IMR-90 (cell line): Measurements from ENCODE around the gene RFTN2. TPM values are rescaled to one million over a fixed set of nuclear protein-coding genes. Genes with fewer than 3 reads are reported as not detected.

ENCODE experiments used
- ATAC-seq: fragments of 200-7000 bp; cut with Tn5 transposase; 2 replicates; pipeline ENCODE4 v1.9.1; 2020; ENCODE audit warnings: low read depth, mild to moderate bottlenecking, moderate library complexity
- BruUV-seq: library from RNA; stranded (reverse); fragments of 400-500 nt; replicated peaks from 2 replicates; lab custom pipeline; 2021; lab: Mats Ljungman, UMichigan
- CTCF ChIA-PET: fragments of 300-600 bp; formaldehyde crosslinking; extraction: SDS; loops from one replicate; lab custom pipeline; 2021; ENCODE audit warnings: antibody characterized with exemption; lab: Yijun Ruan, JAX
- POLR2A ChIA-PET: fragments of 300-600 bp; sonication (Branson Sonifier 250); formaldehyde crosslinking; loops from one replicate; lab custom pipeline; 2022; ENCODE audit warnings: antibody characterized with exemption; ENCODE audit not compliant: unreplicated experiment; lab: Charles Lee
- DNase-seq: peaks from one replicate; pipeline ENCODE4 v3.0.0; 2013
- H2AFZ ChIP-seq: replicated peaks from 2 replicates; pipeline ENCODE3; 2013; ENCODE audit warnings: low read length, mild to moderate bottlenecking; ENCODE audit not compliant: poor library complexity
- H2AK5ac ChIP-seq: 2 replicates; pipeline ENCODE4 v1.6.1; 2013; ENCODE audit warnings: low read depth, low read length, inconsistent platforms
- H2AK9ac ChIP-seq: replicated peaks from 2 replicates; pipeline ENCODE3; 2013; ENCODE audit warnings: mild to moderate bottlenecking, low read depth, low read length, moderate library complexity; ENCODE audit not compliant: poor library complexity
- H2BK120ac ChIP-seq: 2 replicates; pipeline ENCODE4 v1.6.1; 2013; ENCODE audit warnings: low read depth, low read length, inconsistent platforms
- H2BK15ac ChIP-seq: 3 replicates; pipeline ENCODE4 v1.6.1; 2013; ENCODE audit warnings: low read depth, low read length, inconsistent platforms
- H2BK20ac ChIP-seq: 2 replicates; pipeline ENCODE4 v1.6.1; 2013; ENCODE audit warnings: low read depth, mild to moderate bottlenecking, inconsistent platforms, low read length, moderate library complexity
- H2BK5ac ChIP-seq: 2 replicates; pipeline ENCODE4 v1.6.1; 2013; ENCODE audit warnings: mild to moderate bottlenecking, low read depth, low read length, inconsistent platforms; ENCODE audit not compliant: poor library complexity, severe bottlenecking
- H3K14ac ChIP-seq: replicated peaks from 2 replicates; pipeline ENCODE4 v1.6.1; 2013; ENCODE audit warnings: low read depth, low read length, inconsistent platforms
- H3K18ac ChIP-seq: 2 replicates; pipeline ENCODE4 v1.6.1; 2013; ENCODE audit warnings: low read depth, low read length, control low read depth
- H3K23ac ChIP-seq: 2 replicates; pipeline ENCODE4 v1.6.1; 2013; ENCODE audit warnings: low read depth, low read length, inconsistent platforms
- H3K27ac ChIP-seq: 2 replicates; pipeline ENCODE4 v1.5.1; 2013; ENCODE audit warnings: mild to moderate bottlenecking, control low read depth, low read length; ENCODE audit not compliant: insufficient read depth
- H3K27me3 ChIP-seq: 2 replicates; pipeline ENCODE4 v1.6.1; 2013; ENCODE audit warnings: low read length; ENCODE audit not compliant: control insufficient read depth, insufficient read depth
- H3K36me3 ChIP-seq: 2 replicates; pipeline ENCODE4 v1.6.1; 2013; ENCODE audit warnings: low read length, mixed read lengths; ENCODE audit not compliant: control insufficient read depth, insufficient read depth
- H3K4ac ChIP-seq: 2 replicates; pipeline ENCODE4 v1.6.1; 2013; ENCODE audit warnings: low read depth, low read length, inconsistent platforms
- H3K4me1 ChIP-seq: 2 replicates; pipeline ENCODE4 v1.6.1; 2013; ENCODE audit warnings: low read length, mixed read lengths; ENCODE audit not compliant: control insufficient read depth, insufficient read depth
- H3K4me2 ChIP-seq: 2 replicates; pipeline ENCODE4 v1.6.1; 2013; ENCODE audit warnings: low read depth, mild to moderate bottlenecking, control low read depth, low read length, moderate library complexity
- H3K4me3 ChIP-seq: 2 replicates; pipeline ENCODE4 v1.5.1; 2013; ENCODE audit warnings: low read depth, mild to moderate bottlenecking, control low read depth, low read length, moderate library complexity; ENCODE audit not compliant: insufficient read depth
- H3K56ac ChIP-seq: 2 replicates; pipeline ENCODE4 v1.6.1; 2013; ENCODE audit warnings: low read length, inconsistent platforms; ENCODE audit not compliant: insufficient read depth; ENCODE audit errors: extremely low read depth
- H3K79me1 ChIP-seq, 2 experiments: 2 replicates each; pipeline ENCODE4 v1.6.1; 2013; ENCODE audit warnings: low read length in 2 of 2, inconsistent platforms in 1 of 2, low read depth in 1 of 2
- H3K9ac ChIP-seq: 2 replicates; pipeline ENCODE4 v1.6.1; 2013; ENCODE audit warnings: low read depth, low read length, control low read depth
- H3K9me1 ChIP-seq: 2 replicates; pipeline ENCODE4 v1.6.1; 2013; ENCODE audit warnings: low read length, inconsistent platforms; ENCODE audit not compliant: insufficient read depth
- H3K9me3 ChIP-seq: 2 replicates; pipeline ENCODE4 v1.6.1; 2013; ENCODE audit warnings: low read length; ENCODE audit not compliant: control insufficient read depth, insufficient read depth
- H4K20me1 ChIP-seq: 2 replicates; pipeline ENCODE4 v1.6.1; 2013; ENCODE audit warnings: low read length, inconsistent platforms; ENCODE audit not compliant: insufficient read depth
- H4K5ac ChIP-seq: 2 replicates; pipeline ENCODE4 v1.6.1; 2013; ENCODE audit warnings: mild to moderate bottlenecking, low read depth, low read length, control low read depth
- H4K8ac ChIP-seq, 2 experiments: 2 replicates each; pipeline ENCODE4 v1.6.1; 2013; ENCODE audit warnings: low read depth in 2 of 2, low read length in 2 of 2, control low read depth in 1 of 2, inconsistent platforms in 1 of 2
- H4K91ac ChIP-seq: 2 replicates; pipeline ENCODE4 v1.6.1; 2013; ENCODE audit warnings: low read depth, low read length, inconsistent platforms; ENCODE audit not compliant: insufficient read depth
- BHLHE40 ChIP-seq: fragments of 150-350 bp; IDR thresholded peaks from 2 replicates; pipeline ENCODE4 v1.6.1; 2016; ENCODE audit warnings: mild to moderate bottlenecking, low read depth, low read length
- CEBPB ChIP-seq: IDR thresholded peaks from 2 replicates; pipeline ENCODE4 v1.6.1; 2012; ENCODE audit warnings: low read depth, low read length, improper control_type of control experiment
- CHD1 ChIP-seq: IDR thresholded peaks from 2 replicates; pipeline ENCODE4 v1.6.1; 2012; ENCODE audit warnings: low read depth, low read length, improper control_type of control experiment
- FOS ChIP-seq: fragments of 150-350 bp; IDR thresholded peaks from 2 replicates; pipeline ENCODE4 v1.6.1; 2016; ENCODE audit warnings: low read depth, low read length
- MAFK ChIP-seq: IDR thresholded peaks from 2 replicates; pipeline ENCODE4 v1.6.1; 2012; ENCODE audit warnings: low read depth, low read length, improper control_type of control experiment
- MAZ ChIP-seq: IDR thresholded peaks from 2 replicates; pipeline ENCODE4 v1.6.1; 2012; ENCODE audit warnings: low read depth, mild to moderate bottlenecking, low read length, improper control_type of control experiment, moderate library complexity, borderline replicate concordance
- MXI1 ChIP-seq: IDR thresholded peaks from 2 replicates; pipeline ENCODE4 v1.6.1; 2012; ENCODE audit warnings: low read depth, mild to moderate bottlenecking, low read length, moderate library complexity, borderline replicate concordance
- POLR2A ChIP-seq: IDR thresholded peaks from 2 replicates; pipeline ENCODE4 v1.6.1; 2012; ENCODE audit warnings: mild to moderate bottlenecking, low read depth, low read length
- RCOR1 ChIP-seq: IDR thresholded peaks from 2 replicates; pipeline ENCODE4 v1.6.1; 2012; ENCODE audit warnings: mild to moderate bottlenecking, low read length, improper control_type of control experiment; ENCODE audit not compliant: insufficient replicate concordance
- RFX5 ChIP-seq: IDR thresholded peaks from 2 replicates; pipeline ENCODE4 v1.8.0; 2012; ENCODE audit warnings: low read depth, mild to moderate bottlenecking, low read length, moderate library complexity
- SMC3 ChIP-seq: fragments of 150-350 bp; IDR thresholded peaks from 2 replicates; pipeline ENCODE4 v1.6.1; 2016; ENCODE audit warnings: low read depth, mild to moderate bottlenecking, antibody characterized with exemption, low read length, moderate library complexity
- WGBS, 2 experiments: methylation state at CpG; one replicate each; pipeline versions ENCODE4 v1.1.5 to v1.1.7; 2013; ENCODE audit warnings: missing lambda C conversion rate in 2 of 2; ENCODE audit not compliant: insufficient read length in 1 of 2; ENCODE audit errors: extremely low coverage in 2 of 2; 5-methylcytosine and 5-hydroxymethylcytosine counted together
- dilution Hi-C: fragments of 300-500 bp; cut with HindIII; formaldehyde crosslinking; loops from one replicate; pipeline ENCODE4 v1.14.3; 2018; ENCODE audit warnings: low sequenced_read_pairs; ENCODE audit not compliant: unreplicated experiment
- in situ Hi-C: fragments of 300-500 bp; cut with MboI; formaldehyde crosslinking; loops from 3 replicates; pipeline ENCODE4 v1.14.3; 2019; ENCODE audit warnings: low sequenced_read_pairs, inconsistent platforms, mixed read lengths
- intact Hi-C: fragments of 100-400 bp; cut with micrococcal nuclease; formaldehyde crosslinking; loops from 2 replicates; pipeline ENCODE4 v1.10.0; 2022
- polyA plus RNA-seq, 3 experiments: library from polyadenylated mRNA; depleted of rRNA; stranded (reverse); fragments of >200 nt; gene quantifications; 2 replicates each; pipeline ENCODE4 v1.2.3, GENCODE V29; 2012; ENCODE audit warnings: low replicate concordance in 1 of 3
- total RNA-seq: library from RNA; depleted of rRNA; stranded (reverse); fragments of >200 nt; gene quantifications from 2 replicates; pipeline ENCODE4 v1.2.3, GENCODE V29; 2012
- TF ChIP-seq, protein P1 (sequence below): fragments of 150-350 bp; IDR thresholded peaks from 2 replicates; pipeline ENCODE4 v1.6.1; 2016; ENCODE audit warnings: low read depth, mild to moderate bottlenecking, low read length, moderate library complexity, borderline replicate concordance

RFTN2 gene
- total and polyA plus RNA-seq, 2 of the 4 experiments (the other 2 are of a cell fraction): 0.44 to 2.3 TPM

DNA sequence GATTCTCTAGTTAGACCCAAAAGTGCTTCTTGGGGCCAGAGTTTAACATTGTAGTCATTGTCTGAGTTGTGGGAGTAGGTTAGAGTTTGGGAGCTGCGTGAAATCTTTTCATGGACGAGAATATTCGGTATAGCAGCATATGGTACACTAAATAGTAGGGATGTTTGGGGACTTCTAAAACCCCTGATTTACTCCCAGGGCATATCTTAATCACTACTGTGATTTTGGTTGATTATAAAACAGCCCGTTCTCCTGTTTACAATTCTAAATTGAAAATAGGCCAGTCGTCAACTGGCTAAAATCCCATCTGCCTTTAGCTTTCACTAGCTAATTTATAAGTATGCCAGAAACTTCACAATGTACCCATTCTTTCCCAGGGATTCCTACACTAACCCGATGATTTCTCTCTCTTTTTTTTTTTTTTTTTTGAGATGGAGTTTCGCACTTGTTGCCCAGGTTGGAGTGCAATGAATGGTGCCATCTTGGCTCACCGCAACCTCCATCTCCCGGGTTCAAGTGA, 115.2 kb downstream of the RFTN2 start:
- WGBS, 2 experiments: no CpG with 5 or more reads among the region's 9 CpGs
- in situ Hi-C loops (no loop called here), dilution Hi-C loops (no loop called here), intact Hi-C loops (no loop called here)
- Histone ChIP-seq H3K27me3 (no peaks in the 10 kb centered on the region), H2AFZ (no peak overlapping the region), H3K36me3 (peaks cover 7% of the 10 kb centered on the region), H2AK9ac (no peak overlapping the region), H3K4me1 (no peaks in the 10 kb centered on the region), H2BK20ac (no peak overlapping the region), H3K56ac (no peak overlapping the region), H2AK5ac (no peak overlapping the region), H4K5ac (no peak overlapping the region), H4K91ac (no peak overlapping the region), H3K18ac (no peak overlapping the region), H3K9me1 (peaks cover 2% of the 10 kb centered on the region; the same call in 1 of the 2 replicates), H3K4me2 (no peak overlapping the region), H2BK5ac (no peak overlapping the region), H3K4me3 (no peak overlapping the region), H3K27ac (no peak overlapping the region), H3K9ac (no peak overlapping the region), H3K79me1 (peaks cover under 1 to 3% of the 10 kb centered on the region in 2 experiments; a peak in 2 of 4 replicates), H3K4ac (no peak overlapping the region), H2BK15ac (no peak overlapping the region), H3K9me3 (no peaks in the 10 kb centered on the region), H3K14ac (no peak overlapping the region), H4K20me1 (no peaks in the 10 kb centered on the region; the same call in 1 of the 2 replicates), H2BK120ac (no peak overlapping the region), H4K8ac (no peak overlapping the region), H3K23ac (no peak overlapping the region)
- POLR2A ChIA-PET: interaction anchor here (0.7 kb wide), 1 partner anchor 687 kb away, joined by 13 read pairs; no protein-coding TSS in a partner anchor
- CTCF ChIA-PET: interaction anchor here (0.7 kb wide), 1 partner anchor 280 kb away, joined by 3 read pairs; no protein-coding TSS in a partner anchor
- no TSS peak for BruUV-seq
- TF ChIP-seq MAFK (no peak), SMC3 (no peak), POLR2A (no peak), RCOR1 (no peak), CEBPB (no peak), BHLHE40 (no peak), MXI1 (no peak), MAZ (no peak), RFX5 (no peak), CHD1 (no peak), FOS (no peak)
- TF ChIP-seq, protein P1, sequence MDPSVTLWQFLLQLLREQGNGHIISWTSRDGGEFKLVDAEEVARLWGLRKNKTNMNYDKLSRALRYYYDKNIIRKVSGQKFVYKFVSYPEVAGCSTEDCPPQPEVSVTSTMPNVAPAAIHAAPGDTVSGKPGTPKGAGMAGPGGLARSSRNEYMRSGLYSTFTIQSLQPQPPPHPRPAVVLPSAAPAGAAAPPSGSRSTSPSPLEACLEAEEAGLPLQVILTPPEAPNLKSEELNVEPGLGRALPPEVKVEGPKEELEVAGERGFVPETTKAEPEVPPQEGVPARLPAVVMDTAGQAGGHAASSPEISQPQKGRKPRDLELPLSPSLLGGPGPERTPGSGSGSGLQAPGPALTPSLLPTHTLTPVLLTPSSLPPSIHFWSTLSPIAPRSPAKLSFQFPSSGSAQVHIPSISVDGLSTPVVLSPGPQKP: no peak
- ATAC-seq: no peak
- no peak for DNase-seq
